ENCODE data around the gene ZDHHC11B.
"Not testable (repeated sequence)": the region's sequence is repeated elsewhere in the genome, so short reads cannot be mapped to it uniquely, and the experiment has no call there.

DNA sequence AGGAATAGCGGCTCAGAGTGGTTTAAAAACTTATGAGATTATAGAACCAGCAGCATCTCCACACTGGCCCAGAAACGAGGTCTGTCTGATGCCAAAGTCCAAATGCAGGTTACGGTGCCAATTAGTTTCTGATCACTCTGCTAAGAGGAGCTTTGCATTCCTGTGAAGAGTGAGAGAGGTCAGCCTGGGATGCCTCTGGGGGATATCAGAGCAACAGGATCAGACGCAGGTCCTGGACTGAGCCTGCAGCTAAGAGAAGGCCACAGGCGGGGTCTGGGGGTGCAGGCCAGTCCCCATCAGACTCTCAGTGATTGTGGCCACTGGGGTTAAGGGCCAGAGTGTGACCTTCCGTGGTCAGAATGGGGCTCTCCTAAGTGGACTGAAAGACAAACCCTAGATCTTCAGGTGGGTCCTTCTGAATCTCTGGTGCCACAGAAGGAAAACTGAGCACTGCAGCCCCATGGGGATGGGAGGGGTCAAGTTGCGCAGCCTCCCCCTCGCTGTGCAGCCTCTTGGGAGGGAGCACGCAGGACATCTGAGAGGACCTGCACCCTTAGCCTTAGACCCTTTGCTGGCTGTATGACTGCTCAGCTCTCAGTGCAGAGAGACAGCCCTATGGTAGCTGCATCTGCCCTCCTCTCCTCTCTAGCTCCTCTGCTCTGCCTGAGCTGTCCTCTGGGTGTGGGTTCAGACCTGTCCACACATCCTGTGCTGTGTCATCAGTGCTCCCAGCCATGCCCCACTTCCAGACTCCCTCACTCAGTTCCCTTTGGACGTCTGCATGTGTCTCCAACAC lies 23.4 kb upstream of the ZDHHC11B start:
- TF ChIP-seq, protein P1, sequence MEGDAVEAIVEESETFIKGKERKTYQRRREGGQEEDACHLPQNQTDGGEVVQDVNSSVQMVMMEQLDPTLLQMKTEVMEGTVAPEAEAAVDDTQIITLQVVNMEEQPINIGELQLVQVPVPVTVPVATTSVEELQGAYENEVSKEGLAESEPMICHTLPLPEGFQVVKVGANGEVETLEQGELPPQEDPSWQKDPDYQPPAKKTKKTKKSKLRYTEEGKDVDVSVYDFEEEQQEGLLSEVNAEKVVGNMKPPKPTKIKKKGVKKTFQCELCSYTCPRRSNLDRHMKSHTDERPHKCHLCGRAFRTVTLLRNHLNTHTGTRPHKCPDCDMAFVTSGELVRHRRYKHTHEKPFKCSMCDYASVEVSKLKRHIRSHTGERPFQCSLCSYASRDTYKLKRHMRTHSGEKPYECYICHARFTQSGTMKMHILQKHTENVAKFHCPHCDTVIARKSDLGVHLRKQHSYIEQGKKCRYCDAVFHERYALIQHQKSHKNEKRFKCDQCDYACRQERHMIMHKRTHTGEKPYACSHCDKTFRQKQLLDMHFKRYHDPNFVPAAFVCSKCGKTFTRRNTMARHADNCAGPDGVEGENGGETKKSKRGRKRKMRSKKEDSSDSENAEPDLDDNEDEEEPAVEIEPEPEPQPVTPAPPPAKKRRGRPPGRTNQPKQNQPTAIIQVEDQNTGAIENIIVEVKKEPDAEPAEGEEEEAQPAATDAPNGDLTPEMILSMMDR (IDR thresholded peaks at IDR 0.05), result not testable (repeated sequence)
- TF ChIP-seq POLR2A (IDR thresholded peaks at IDR 0.05), result not testable (repeated sequence)

Measured in right lobe of liver (tissue), 4 donors.